GM21723 (cell line): Measurements from ENCODE around the gene MYO7B.
"Not testable (repeated sequence)": the region's sequence is repeated elsewhere in the genome, so short reads cannot be mapped to it uniquely, and the experiment has no call there.

ENCODE experiments used
- ATAC-seq: cut with Tn5 transposase; IDR thresholded peaks from one replicate; pipeline ENCODE4 v1.9.1; 2021; ENCODE audit warnings: mild to moderate bottlenecking, moderate library complexity; ENCODE audit not compliant: unreplicated experiment

The MYO7B gene

DNA sequence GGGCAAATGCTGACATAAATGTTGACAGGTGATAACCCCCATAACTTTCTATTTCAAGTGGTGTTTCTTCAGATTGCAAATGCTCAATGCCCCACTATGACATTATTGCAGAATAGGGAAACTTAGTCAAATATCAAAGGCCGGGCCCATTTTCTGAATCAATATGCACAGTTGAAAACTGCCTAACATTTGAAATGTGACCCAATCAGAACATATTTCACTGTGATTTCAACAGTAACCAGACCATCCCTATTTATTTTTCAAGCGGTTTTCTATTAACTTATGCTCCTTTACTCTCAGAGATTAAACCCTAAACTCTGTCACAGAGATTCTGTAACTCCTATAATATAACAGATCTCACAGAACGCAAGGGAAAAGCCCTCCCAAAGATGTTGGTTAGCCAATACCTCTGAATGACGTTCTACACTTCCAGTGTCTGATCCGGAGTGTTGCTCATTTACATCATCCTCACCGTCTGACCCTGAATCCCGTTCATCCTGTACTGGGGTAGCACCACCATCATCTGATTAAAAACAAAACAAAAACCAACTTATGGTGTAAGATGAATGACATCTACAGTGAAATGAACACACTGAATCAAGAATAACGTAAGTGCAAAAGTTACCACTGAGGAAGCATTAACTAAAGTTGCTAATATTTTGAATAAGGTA is 12.1 kb upstream of the MYO7B start:
- ATAC-seq = no peak

DNA sequence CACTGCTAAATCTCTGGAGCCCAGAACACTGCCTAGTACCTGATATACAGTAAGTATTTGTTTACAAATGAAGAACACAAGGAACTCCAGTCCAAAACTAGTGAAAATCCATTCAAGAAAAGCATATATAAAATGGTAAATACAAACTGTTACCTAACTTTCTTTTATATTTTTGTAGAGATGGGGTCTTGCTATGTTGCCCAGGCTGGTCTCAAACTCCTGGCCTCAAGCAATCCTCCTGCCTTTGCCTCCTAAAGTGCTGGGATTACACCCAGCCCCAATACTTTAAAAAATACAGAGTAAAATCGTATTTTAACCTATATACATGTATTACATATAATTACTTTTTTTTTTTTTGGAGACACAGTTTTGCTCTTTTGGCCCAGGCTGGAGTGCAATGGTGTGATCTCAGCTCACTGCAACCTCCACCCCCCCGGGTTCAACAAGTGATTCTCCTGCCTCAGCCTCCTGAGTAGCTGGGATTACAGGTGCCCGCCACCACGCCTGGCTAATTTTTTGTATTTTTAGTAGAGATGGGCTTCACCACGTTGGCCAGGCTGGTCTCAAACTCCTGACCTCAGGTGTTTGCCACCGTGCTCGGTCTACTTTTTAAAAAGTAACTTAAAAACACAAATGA is 11.2 kb upstream of the MYO7B start:
- not testable (repeated sequence) for ATAC-seq

DNA sequence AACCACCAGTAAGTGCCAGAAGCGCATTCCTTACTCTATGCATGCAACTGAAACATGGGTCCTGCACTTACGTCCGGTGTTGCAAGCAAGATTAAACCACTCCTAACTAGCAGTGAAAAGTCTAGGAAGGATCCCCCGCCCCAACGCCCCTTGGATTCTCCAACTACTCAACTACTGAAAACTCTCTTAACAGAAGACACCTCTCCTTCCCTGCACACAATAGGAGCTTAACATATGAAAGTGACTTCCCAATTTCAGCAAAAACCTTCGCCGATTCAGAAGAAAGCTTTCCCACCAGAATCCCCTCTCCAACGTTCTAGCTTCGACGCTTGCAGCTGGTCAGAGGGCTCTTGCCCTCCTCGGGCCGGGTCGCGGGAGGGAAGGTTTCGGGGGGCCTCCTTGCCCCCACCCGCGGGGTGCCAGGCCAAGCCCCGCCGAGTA is 9.8 kb upstream of the MYO7B start:
- no peak for ATAC-seq

DNA sequence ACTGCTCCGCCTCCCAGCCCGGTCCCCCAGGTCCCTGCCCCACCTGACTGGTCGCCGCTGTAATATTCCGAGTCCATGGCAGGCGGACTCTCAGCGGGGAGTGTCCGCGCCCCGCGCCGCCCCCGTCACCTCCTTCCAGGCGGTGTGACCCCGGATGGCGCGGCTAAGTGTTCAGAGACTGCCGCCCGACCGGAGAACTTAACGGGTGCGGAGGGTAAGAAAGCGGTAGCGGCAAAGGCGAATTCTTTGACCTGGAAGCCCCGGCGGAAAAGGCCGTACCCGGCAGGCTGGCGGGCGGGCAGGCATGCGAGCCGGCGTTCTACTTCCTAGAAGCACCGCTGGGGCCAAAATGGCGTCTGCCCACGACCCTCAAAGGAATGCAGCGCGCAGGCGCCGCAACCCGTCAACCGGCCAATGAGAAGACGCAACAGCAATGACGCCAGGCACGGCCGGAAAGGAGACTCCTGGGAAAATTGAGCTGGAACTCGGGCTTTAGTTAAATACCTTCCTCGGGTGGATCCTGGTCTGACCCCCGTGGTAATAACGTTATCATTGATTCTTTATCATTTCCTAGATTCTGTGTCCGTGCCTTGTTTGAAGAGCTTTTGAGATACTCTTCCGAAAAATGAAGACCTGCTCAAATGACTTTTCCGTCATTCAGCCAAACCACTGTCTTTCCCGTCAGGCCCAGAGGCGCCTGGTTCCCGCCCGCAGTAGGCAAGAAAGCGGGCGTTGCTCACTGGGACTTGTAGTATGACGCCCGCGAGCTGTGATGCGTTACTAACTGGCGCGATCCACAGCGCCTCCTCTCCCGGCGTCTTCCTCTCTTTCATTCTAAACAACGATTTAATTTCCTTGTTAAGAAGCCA is 9.1 kb upstream of the MYO7B start, which contains the start of gene IWS1:
Gene IWS1 (minus strand): TSS at position 358 of the 869 bp plus-strand sequence. CDS start 281 bp downstream, at position 77.
- peak; percentile 92 for ATAC-seq

DNA sequence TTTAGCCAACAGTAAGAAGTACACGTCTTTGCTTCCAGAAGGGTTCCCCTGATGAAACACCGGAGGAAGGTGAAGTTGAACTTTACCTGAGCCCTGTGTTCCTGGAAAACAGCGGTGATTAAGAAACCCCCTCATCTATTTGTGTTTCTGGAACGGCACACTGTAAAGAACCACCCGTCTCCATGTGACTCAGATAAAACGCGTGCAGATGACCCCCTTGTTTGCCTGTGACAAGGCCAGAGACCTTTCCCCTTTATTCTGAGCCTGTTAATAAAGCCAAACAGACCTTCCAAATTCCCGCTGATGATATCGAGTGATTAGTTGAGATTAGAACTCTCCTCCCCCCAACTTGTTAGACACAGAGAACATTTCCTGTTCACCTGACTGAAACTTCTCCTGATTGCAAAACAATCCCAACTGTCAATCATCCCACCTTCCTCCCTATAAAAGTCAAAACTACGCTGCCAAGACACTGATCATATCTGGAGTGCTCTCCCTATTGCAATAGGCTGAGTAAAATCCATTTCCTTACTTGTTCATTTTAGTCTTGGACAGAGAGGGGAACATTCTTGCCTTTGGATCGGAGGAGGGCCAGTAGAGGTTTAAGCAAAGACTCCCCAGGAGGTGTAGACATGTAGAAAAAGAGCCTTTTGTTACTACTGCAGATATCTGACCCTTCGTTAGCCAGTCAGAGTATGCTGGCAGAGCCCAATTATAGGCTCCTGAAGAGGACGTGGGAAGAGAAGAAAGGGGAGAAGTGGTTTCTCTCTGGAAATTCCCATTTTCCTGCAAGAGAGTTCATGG is 8.3 kb upstream of the MYO7B start:
- ATAC-seq = peak; percentile 14

DNA sequence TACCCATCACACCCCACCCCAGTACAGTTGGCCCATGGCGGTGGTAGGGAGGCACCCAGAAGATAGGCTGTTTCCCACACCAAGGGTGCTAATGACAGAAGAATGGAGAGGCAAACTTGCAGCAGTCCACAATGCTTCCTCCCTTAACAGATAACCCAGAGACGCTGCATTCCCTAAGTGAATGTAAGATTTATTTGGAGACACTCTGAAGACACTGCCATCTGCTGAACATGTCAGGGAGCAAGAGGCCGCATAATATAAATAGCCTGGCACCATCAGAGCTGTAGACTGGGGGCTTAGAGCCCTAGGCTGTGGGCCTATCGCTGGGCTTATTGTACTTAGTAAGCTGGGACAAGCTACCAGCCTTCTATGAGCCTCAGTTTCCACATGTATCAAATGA is 7.0 kb upstream of the MYO7B start:
- ATAC-seq = no peak

DNA sequence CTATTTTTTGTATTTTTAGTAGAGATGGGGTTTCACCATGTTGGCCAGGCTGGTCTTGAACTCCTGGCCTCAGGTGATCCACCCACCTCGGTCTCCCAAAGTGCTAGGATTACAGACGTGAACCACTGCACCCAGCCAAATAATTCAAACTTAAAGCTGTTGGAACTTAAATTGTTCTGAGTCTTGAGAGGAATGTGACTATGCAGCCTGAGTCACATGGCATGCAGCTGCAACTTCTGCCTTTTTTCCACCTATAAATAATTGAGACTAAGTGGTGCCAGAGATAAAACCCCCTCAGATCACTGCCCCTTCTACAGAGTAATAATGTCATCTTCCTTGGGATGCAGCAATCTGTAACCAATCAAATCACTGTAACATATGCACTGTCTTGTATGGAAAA is 6.1 kb upstream of the MYO7B start:
- not testable (repeated sequence) for ATAC-seq

DNA sequence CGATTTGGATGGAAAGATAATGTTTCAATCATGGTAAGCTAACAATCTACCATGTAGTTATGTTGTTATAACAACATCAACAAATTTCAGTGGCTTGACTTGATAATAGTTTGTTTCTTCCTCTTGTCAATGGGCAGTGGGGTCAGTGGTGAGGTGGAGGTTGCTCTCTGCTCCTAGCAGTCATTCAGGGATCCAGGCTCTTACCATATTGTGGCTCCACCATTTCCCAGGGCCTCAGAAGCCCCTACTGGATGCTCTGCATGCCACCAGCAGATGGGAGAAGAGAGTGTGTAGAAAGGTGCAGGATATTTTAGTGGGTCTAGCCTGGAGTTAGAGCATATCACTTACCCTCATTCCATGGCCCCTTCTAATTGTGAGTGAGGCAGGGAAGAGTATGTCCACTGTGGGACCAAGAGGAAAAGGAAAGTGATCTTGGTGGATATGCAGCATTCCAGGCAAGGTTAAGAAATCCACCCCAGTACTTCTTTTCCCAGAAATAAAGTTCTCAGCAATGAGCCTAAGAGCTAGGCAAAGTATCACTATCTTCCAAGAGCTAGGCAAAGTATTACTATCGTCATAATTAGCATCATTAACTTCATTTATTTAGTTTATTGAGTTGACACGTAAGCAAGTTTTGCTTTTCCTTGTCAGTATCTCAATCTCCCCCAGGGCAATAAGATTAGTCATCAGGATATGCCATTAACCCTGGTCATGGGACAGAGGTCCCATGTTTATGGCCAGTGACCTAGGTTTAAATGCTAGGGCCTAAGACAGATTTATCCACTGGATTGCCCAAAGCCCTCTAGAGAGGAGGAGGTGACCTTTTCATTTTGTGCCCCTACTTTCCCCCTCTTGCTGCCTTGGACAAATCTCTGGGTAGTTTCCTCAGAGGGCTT is 5.0 kb upstream of the MYO7B start:
- no peak for ATAC-seq

DNA sequence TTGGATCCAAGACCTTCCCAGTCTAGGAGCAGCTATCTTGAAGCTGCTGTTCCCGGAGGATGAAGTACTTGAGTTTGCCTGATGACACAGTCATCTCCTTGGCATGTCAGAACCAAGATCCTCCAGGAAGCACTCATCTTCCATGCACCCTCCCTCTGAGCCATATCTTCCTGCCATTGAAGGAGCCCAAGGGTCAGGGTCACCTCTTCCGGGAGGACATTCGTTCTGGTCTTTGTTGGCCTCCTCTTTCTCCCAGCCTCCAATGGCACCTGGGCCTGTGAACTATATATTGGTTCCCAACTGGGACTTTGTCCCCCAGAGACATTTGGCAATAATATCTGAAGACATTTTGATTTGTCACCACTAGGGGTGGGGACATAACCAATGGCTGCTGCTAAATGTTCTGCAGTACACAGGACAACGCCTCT is 4.2 kb upstream of the MYO7B start:
- ATAC-seq = no peak

DNA sequence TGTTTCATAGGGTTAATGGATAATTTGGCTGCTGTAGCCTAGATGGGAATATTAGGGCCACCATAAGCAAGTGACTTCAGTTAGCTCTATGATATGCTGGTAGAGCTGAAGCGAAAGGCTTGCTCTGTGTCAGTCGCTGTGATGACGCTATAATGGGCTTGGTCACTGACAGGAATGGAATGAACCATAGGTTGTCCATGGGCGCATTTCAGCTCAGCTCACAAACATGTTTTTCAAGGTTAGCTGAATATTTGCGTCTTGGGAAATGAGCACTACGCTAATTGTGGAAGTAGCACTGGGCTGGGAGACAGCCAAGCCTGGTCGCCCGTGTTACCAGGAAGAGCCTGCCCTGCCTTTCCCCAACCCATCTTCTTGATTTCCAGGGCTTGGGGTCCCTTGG is 3.2 kb upstream of the MYO7B start:
- ATAC-seq = no peak

DNA sequence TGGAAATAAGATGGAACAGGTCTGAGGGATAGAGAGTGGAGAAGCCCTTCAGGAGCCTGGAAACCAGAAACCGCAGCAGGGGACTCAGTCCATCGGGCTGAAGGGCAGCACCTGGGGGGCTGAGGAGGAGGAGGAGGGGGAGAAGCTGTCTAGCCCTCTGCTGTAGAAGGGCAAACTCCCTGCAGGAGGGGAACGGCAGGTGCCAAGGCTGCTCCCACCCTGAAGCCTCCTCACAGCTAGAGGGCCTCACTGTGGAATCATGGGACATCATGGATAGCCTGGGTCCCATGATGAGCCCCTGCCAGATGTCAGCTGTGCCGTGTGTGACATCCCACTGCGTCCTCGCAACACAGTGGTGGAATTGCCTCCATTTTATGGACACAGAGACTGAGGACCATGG is 435 bp downstream of the MYO7B start:
- no peak for ATAC-seq

DNA sequence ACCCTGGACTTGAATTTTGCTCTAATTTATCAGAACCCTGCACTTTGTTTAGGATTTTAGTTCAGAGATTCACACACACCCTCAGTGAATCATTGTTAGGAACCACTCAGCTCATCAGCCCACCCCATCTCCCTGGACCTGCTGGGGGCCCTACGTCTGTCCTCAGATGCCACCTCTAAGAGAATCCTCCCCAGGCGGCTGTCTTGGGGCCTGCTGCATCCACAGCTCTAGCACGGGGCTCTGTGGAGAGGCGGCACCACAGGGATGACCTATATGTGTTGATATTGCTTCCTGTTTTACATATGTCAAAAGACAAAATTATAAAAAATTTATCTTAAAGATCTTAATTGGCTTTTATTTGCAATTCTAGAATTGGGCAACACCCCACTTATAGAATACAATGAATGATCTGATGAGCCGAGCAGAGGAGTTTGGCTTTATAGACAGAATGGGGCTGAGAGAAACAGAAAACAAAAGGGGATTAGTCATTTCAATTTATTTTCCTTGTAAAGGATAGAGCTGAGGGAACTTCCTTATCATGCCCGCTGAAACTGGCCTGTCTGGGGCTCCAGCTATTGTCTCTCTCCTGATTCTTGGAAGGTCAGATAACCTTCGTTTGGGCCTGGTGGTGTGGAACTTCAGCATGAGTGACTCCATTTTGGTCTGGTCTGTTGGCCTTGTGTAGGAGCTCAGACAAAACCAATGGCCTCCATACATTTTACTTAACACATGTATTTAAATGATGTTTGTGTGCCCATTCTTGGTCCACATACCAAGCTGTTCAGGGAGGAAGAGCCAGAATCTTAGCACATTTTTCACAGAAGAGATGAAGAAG is 1.4 kb downstream of the MYO7B start:
- ATAC-seq = no peak

DNA sequence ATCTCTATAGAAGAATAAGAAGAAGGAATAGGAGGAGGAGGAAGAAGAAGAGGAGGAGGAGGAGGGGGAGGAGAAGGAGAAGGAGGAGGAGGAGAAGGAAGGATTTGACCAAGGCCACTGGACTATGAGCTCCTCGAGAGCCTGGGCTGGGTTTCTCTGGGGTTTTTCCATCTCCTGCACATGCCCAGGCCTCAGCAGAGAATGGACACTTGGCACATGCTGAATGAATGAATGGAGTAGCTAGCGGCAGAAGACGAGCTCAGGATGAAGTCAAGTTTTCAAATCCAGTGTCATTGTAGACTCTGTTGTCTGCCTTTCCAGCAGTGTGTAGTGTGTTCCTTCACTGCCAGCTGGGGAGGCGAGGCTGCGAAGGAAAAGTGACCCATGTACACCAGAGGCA is 2.2 kb downstream of the MYO7B start:
- no peak for ATAC-seq

DNA sequence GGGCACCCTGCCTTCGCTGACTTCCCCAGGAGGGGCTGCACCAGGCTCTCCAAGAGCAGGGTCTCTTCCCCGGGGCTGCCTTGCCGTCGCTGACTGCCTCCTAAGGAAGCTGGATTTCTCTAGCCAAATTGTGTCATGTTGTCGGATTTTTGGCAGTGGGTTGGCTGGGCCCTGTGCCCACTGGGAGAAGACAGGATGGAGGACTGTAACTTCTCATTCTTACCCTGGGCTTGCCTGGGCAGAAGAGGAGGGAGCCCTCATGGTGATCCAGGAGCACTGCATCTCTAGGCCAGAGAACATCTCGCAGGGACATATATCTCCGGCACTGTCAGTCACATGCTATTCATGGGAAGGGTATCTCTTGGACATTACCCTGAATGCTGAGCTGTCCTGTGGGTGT is 6.3 kb downstream of the MYO7B start:
- no peak for ATAC-seq

DNA sequence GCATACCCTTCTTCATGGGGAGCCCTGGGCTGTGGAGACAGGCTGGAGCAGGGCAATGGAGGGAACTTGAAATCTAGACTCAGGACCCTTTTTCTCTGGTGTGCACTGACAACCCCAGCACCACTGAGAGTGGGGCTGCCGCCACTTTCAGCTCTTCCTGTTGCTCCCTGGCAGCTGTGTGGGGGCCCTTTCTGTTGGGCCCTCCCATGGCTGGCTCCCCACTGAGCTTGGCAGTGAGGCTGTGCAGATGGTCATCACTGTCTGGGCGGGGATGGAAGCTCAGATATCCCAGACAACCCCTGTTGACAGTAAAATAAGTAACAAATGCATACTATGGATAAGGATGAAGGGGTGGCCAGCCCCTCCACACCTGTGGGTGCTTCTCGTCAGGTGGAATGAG is 6.7 kb downstream of the MYO7B start:
- no peak for ATAC-seq

DNA sequence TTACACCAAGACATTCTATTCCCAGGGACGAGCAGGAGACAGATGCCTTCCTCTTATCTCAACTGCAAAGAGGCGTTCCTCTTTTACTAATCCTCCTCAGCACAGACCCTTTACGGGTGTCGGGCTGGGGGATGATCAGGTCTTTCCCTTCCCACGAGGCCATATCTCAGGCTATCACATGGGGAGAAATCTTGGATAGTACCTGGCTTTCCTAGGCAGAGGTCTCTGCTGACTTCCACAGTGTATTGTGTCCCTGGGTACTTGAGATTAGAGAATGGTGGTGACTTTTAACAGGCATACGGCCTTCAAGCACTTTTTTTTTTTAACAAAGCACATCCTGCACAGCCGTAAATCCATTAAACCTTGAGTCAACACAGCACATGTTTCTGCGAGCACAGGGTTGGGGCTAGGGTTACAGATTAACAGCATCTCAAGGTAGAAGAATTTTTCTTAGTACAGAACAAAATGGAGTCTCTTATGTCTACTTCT is 7.6 kb downstream of the MYO7B start:
- ATAC-seq = not testable (repeated sequence)

DNA sequence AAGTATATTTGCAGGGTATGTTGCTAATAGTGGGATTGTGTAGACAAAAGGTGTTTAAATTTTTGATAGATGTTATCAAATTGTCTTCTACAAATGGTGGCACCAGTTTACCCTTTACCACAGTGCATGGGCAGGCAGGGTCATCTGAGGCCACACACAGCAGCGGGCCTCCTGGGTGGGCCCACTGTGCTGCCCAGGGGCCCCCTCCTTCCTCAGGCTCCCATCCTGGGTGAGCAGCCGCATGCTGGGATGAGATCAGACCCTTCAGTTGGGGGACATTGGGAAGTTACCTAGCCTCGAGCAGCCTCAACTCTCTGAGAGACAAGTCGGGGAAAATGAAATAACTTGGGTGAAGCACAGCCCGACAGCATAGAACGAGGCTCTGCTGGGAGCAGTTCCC is 9.7 kb downstream of the MYO7B start:
- ATAC-seq = no peak

DNA sequence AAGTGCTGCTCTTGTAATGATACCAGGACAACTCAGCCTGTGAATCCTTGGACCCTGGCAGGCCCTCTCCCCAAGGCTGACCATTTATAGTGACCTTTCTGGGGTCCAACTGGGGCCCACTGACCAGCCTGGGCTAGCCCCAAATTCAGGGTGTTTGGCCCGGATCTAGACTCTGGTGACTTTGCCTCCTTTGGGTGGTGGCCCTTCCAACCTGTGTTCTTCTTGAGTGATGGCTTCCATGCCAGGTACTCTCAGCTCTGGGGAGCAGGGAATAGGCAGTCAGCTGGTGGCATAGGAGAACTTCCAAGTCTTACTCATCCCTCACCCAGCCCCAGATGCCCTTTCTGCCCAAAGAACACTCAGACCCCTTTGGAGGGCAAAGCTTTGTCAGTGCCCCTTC is 10.3 kb downstream of the MYO7B start:
- no peak for ATAC-seq

DNA sequence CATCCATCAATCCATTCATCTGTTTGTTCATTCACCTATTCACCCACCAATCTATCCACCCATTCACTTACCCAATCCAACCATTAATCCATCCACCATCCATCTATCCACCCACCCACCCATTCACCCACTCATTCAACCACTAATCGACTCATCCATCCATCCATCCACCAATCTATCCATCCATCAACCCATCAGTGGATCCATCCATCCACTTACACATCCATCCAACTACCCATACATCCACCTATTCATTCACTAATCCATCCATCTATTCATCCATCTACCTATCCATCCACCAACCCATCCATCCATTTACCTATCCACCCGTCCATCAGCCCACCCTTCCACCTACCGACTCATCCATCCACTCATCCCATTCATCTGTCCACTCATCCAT is 11.3 kb downstream of the MYO7B start:
- no peak for ATAC-seq
